DOHH2 (cell line): ENCODE data around the gene WRAP73.

Experiments used
- CTCF ChIP-seq: fragments of 200-600 bp; sonication (generic); IDR thresholded peaks from one replicate; pipeline ENCODE4 v1.5.1; 2014; ENCODE audit warnings: antibody characterized with exemption, mild to moderate bottlenecking, low read depth, low read length; ENCODE audit not compliant: poor library complexity, severe bottlenecking
- EZH2phosphoT487 ChIP-seq: fragments of 200-600 bp; sonication (generic); IDR thresholded peaks from 2 replicates; pipeline ENCODE4 v1.6.1; 2017; ENCODE audit warnings: borderline replicate concordance, mild to moderate bottlenecking, antibody characterized with exemption, low read length, moderate library complexity, mixed read lengths

GRCh38 chr1:3651930-3652547 lies 2.1 kb upstream of the WRAP73 start, which contains the start of gene TP73:
- TF ChIP-seq CTCF (no peak), EZH2phosphoT487 (no peak)
